ENCODE results near the gene ACBD4. TPM values are rescaled to one million over a fixed set of nuclear protein-coding genes. Genes with fewer than 3 reads are reported as not detected.

The ACBD4 gene
- total and polyA plus RNA-seq, 5 donors from 2014 or later, result 13.8 to 23.6 (median 15.6) TPM

GRCh38 chr17:45144199-45145034 is 8.9 kb downstream of the ACBD4 start:
- peaks cover 0 to 5% (median 0%) of the 10 kb centered on the region in 7 donors for H3K9me3 Mint-ChIP-seq
- H3K4me1 Mint-ChIP-seq, result peaks cover 12 to 56% (median 30%) of the 10 kb centered on the region in 4 donors
- Histone ChIP-seq H3K36me3 (ENCODE audit: control insufficient read depth, insufficient read depth, low read length) (no peaks in the 10 kb centered on the region), H3K4me1 (ENCODE audit: control insufficient read depth, insufficient read depth, low read length, poor library complexity, severe bottlenecking) (peaks cover 43% of the 10 kb centered on the region), H3K4me3 (ENCODE audit: low read depth, low read length) (no peak overlapping the region), H3K9me3 (ENCODE audit: control insufficient read depth in 2 of 2, low read length in 2 of 2) (no peaks in the 10 kb centered on the region), H3K27me3 (ENCODE audit: control insufficient read depth, insufficient read depth, low read length) (no peaks in the 10 kb centered on the region), H3K27ac (ENCODE audit: insufficient read depth, low read length, poor library complexity, severe bottlenecking) (peak overlapping the region; percentile 41)
- no peak for ATAC-seq (ENCODE audit: low read depth in 2 of 2)
- peak overlapping the region in 2 of 3 donors; percentile 49 to 82 for H3K27ac Mint-ChIP-seq
- H3K27me3 Mint-ChIP-seq, result peaks cover 19% of the 10 kb centered on the region
- H3K4me3 Mint-ChIP-seq, result peak overlapping the region in 3 of 4 donors; percentile 65 to 100 (median 81)
- H3K36me3 Mint-ChIP-seq, result no peaks in the 10 kb centered on the region
- no peak for DNase-seq

- Mint-ChIP-seq H3K27ac (peak overlapping the region in 1 of 3 donors; percentile 82), H3K4me1 (peaks cover 12 to 62% (median 33%) of the 10 kb centered on the region in 4 donors), H3K27me3 (peaks cover 23% of the 10 kb centered on the region), H3K4me3 (peak overlapping the region in 3 of 4 donors; percentile 35 to 100 (median 96)), H3K36me3 (no peaks in the 10 kb centered on the region), H3K9me3 (peaks cover 0 to 5% (median 0%) of the 10 kb centered on the region in 7 donors)
- DNase-seq (no peak), ATAC-seq (ENCODE audit: low read depth in 2 of 2) (no peak)
- H3K4me1 ChIP-seq (ENCODE audit: control insufficient read depth, insufficient read depth, low read length, poor library complexity, severe bottlenecking), result peaks cover 46% of the 10 kb centered on the region
- no peak overlapping the region for H3K27ac ChIP-seq (ENCODE audit: insufficient read depth, low read length, poor library complexity, severe bottlenecking)
- no peaks in the 10 kb centered on the region for H3K9me3 ChIP-seq (ENCODE audit: control insufficient read depth in 2 of 2, low read length in 2 of 2)
- H3K36me3 ChIP-seq (ENCODE audit: control insufficient read depth, insufficient read depth, low read length), result no peaks in the 10 kb centered on the region
- H3K27me3 ChIP-seq (ENCODE audit: control insufficient read depth, insufficient read depth, low read length), result no peaks in the 10 kb centered on the region
- no peak overlapping the region for H3K4me3 ChIP-seq (ENCODE audit: low read depth, low read length)
Observed at GRCh38 chr17:45145035-45145389, 9.5 kb downstream of the ACBD4 start.

- Histone ChIP-seq H3K36me3 (ENCODE audit: control insufficient read depth, insufficient read depth, low read length) (no peaks in the 10 kb centered on the region), H3K4me3 (ENCODE audit: low read depth, low read length) (no peak overlapping the region), H3K27me3 (ENCODE audit: control insufficient read depth, insufficient read depth, low read length) (no peaks in the 10 kb centered on the region), H3K27ac (ENCODE audit: insufficient read depth, low read length, poor library complexity, severe bottlenecking) (no peak overlapping the region), H3K4me1 (ENCODE audit: control insufficient read depth, insufficient read depth, low read length, poor library complexity, severe bottlenecking) (peaks cover 57% of the 10 kb centered on the region), H3K9me3 (ENCODE audit: control insufficient read depth in 2 of 2, low read length in 2 of 2) (no peaks in the 10 kb centered on the region)
- Mint-ChIP-seq H3K4me3 (peak overlapping the region; percentile 59 to 100 (median 97)), H3K9me3 (peaks cover 0 to 5% (median 0%) of the 10 kb centered on the region in 7 donors), H3K4me1 (peaks cover 14 to 66% (median 36%) of the 10 kb centered on the region in 4 donors), H3K27ac (peak overlapping the region in 2 of 3 donors; percentile 99 to 100), H3K27me3 (peaks cover 23% of the 10 kb centered on the region), H3K36me3 (no peaks in the 10 kb centered on the region)
- no peak for ATAC-seq (ENCODE audit: low read depth in 2 of 2)
- no peak for DNase-seq
Observed at GRCh38 chr17:45146166-45146565, 10.7 kb downstream of the ACBD4 start.

- Histone ChIP-seq H3K27ac (ENCODE audit: insufficient read depth, low read length, poor library complexity, severe bottlenecking) (no peak overlapping the region), H3K4me3 (ENCODE audit: low read depth, low read length) (peak overlapping the region; percentile 79), H3K9me3 (ENCODE audit: control insufficient read depth in 2 of 2, low read length in 2 of 2) (no peaks in the 10 kb centered on the region), H3K27me3 (ENCODE audit: control insufficient read depth, insufficient read depth, low read length) (no peaks in the 10 kb centered on the region), H3K36me3 (ENCODE audit: control insufficient read depth, insufficient read depth, low read length) (no peaks in the 10 kb centered on the region), H3K4me1 (ENCODE audit: control insufficient read depth, insufficient read depth, low read length, poor library complexity, severe bottlenecking) (peaks cover 61% of the 10 kb centered on the region)
- peak overlapping the region; percentile 95 to 100 (median 99) for H3K27ac Mint-ChIP-seq
- H3K27me3 Mint-ChIP-seq, result peaks cover 23% of the 10 kb centered on the region
- H3K9me3 Mint-ChIP-seq, result peaks cover 0 to 5% (median 0%) of the 10 kb centered on the region in 7 donors
- peak overlapping the region; percentile 96 to 100 (median 98) for H3K4me3 Mint-ChIP-seq
- DNase-seq (no peak), ATAC-seq (ENCODE audit: low read depth in 2 of 2) (no peak)
- H3K36me3 Mint-ChIP-seq, result no peaks in the 10 kb centered on the region
- peaks cover 17 to 66% (median 38%) of the 10 kb centered on the region in 4 donors for H3K4me1 Mint-ChIP-seq
Observed at GRCh38 chr17:45146592-45146889, 11.1 kb downstream of the ACBD4 start.

GRCh38 chr17:45146890-45147580 is 11.5 kb downstream of the ACBD4 start:
- DNase-seq, result peak in 2 of 3 donors; percentile 60 to 85
- Histone ChIP-seq H3K36me3 (ENCODE audit: control insufficient read depth, insufficient read depth, low read length) (no peaks in the 10 kb centered on the region), H3K27ac (ENCODE audit: insufficient read depth, low read length, poor library complexity, severe bottlenecking) (peak overlapping the region; percentile 99), H3K4me3 (ENCODE audit: low read depth, low read length) (peak overlapping the region; percentile 99), H3K9me3 (ENCODE audit: control insufficient read depth in 2 of 2, low read length in 2 of 2) (no peaks in the 10 kb centered on the region), H3K4me1 (ENCODE audit: control insufficient read depth, insufficient read depth, low read length, poor library complexity, severe bottlenecking) (peaks cover 66% of the 10 kb centered on the region), H3K27me3 (ENCODE audit: control insufficient read depth, insufficient read depth, low read length) (no peaks in the 10 kb centered on the region)
- peak in 1 of 2 donors; percentile 1 for ATAC-seq (ENCODE audit: low read depth in 2 of 2)
- Mint-ChIP-seq H3K36me3 (no peaks in the 10 kb centered on the region), H3K4me3 (peak overlapping the region; percentile 96 to 100 (median 98)), H3K4me1 (peaks cover 19 to 67% (median 41%) of the 10 kb centered on the region in 4 donors), H3K27ac (peak overlapping the region; percentile 99 to 100 (median 100)), H3K27me3 (peaks cover 23% of the 10 kb centered on the region), H3K9me3 (peaks cover 0 to 5% (median 0%) of the 10 kb centered on the region in 7 donors)

- peaks cover 0 to 5% (median 0%) of the 10 kb centered on the region in 7 donors for H3K9me3 Mint-ChIP-seq
- peaks cover 19 to 70% (median 40%) of the 10 kb centered on the region in 4 donors for H3K4me1 Mint-ChIP-seq
- peak overlapping the region; percentile 99 for H3K27ac ChIP-seq (ENCODE audit: insufficient read depth, low read length, poor library complexity, severe bottlenecking)
- peak; percentile 13 to 19 for ATAC-seq (ENCODE audit: low read depth in 2 of 2)
- peak overlapping the region; percentile 99 for H3K4me3 ChIP-seq (ENCODE audit: low read depth, low read length)
- H3K27ac Mint-ChIP-seq, result peak overlapping the region; percentile 99 to 100 (median 100)
- peaks cover 72% of the 10 kb centered on the region for H3K4me1 ChIP-seq (ENCODE audit: control insufficient read depth, insufficient read depth, low read length, poor library complexity, severe bottlenecking)
- no peaks in the 10 kb centered on the region for H3K9me3 ChIP-seq (ENCODE audit: control insufficient read depth in 2 of 2, low read length in 2 of 2)
- H3K36me3 Mint-ChIP-seq, result no peaks in the 10 kb centered on the region
- H3K27me3 ChIP-seq (ENCODE audit: control insufficient read depth, insufficient read depth, low read length), result no peaks in the 10 kb centered on the region
- DNase-seq, result peak; percentile 68 to 91 (median 86)
- peaks cover 23% of the 10 kb centered on the region for H3K27me3 Mint-ChIP-seq
- no peaks in the 10 kb centered on the region for H3K36me3 ChIP-seq (ENCODE audit: control insufficient read depth, insufficient read depth, low read length)
- H3K4me3 Mint-ChIP-seq, result peak overlapping the region; percentile 96 to 100 (median 98)
Observed at GRCh38 chr17:45147581-45148182, 12.2 kb downstream of the ACBD4 start.

- H3K27me3 ChIP-seq (ENCODE audit: control insufficient read depth, insufficient read depth, low read length), result no peaks in the 10 kb centered on the region
- H3K9me3 ChIP-seq (ENCODE audit: control insufficient read depth in 2 of 2, low read length in 2 of 2), result no peaks in the 10 kb centered on the region
- H3K4me3 ChIP-seq (ENCODE audit: low read depth, low read length), result peak within 1 kb of the TSS; percentile 99
- peaks cover 0 to 5% (median 0%) of the 10 kb centered on the region in 7 donors for H3K9me3 Mint-ChIP-seq
- H3K36me3 Mint-ChIP-seq, result no peaks in the 10 kb centered on the region
- peaks cover 19 to 65% (median 38%) of the 10 kb centered on the region in 4 donors for H3K4me1 Mint-ChIP-seq
- peak; percentile 97 to 100 (median 99) for DNase-seq
- peak within 1 kb of the TSS; percentile 96 to 100 (median 98) for H3K4me3 Mint-ChIP-seq
- no peaks in the 10 kb centered on the region for H3K36me3 ChIP-seq (ENCODE audit: control insufficient read depth, insufficient read depth, low read length)
- ATAC-seq (ENCODE audit: low read depth in 2 of 2), result peak; percentile 80 to 84
- H3K27ac Mint-ChIP-seq, result peak within 1 kb of the TSS; percentile 99 to 100 (median 100)
- H3K27ac ChIP-seq (ENCODE audit: insufficient read depth, low read length, poor library complexity, severe bottlenecking), result peak within 1 kb of the TSS; percentile 99
- H3K27me3 Mint-ChIP-seq, result peaks cover 23% of the 10 kb centered on the region
- H3K4me1 ChIP-seq (ENCODE audit: control insufficient read depth, insufficient read depth, low read length, poor library complexity, severe bottlenecking), result peaks cover 72% of the 10 kb centered on the region
Observed at GRCh38 chr17:45148183-45149036, 12.9 kb downstream of the ACBD4 start, which contains the start of gene HEXIM1. HEXIM1 (plus strand) TSS chr17:45148475; CDS start chr17:45149191, 716 bp downstream.
